Measurements from ENCODE around the gene R3HDM2. TPM values are rescaled to one million over a fixed set of nuclear protein-coding genes. Genes with fewer than 3 reads are reported as not detected.

The R3HDM2 gene
- total RNA-seq, 1 experiment from 2014 or later: 64.8 TPM

DNA sequence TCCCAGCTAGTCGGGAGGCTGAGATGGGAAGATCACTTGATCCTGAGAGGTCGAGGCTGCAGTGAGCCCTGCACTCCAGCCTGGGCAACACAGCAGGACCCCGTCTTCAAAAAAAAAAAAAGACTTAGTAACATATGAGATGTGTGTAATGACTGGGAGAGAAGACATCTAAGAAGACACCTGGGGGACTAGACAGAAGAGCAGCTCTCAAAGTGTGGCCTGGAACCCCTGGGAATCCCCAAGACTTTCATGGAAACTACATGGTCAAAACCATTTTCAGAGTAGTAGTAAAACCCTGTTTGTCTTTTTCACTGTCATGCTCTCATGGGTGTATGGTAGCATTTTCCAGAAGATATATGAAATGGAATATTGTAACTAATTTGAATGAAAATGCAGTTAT is 45.3 kb downstream of the R3HDM2 start:
- Mint-ChIP-seq H3K36me3 (ENCODE audit: insufficient read depth, unreplicated experiment) (peaks cover 13% of the 10 kb centered on the region), H3K27me3 (ENCODE audit: insufficient read depth, unreplicated experiment) (no peaks in the 10 kb centered on the region), H3K4me3 (ENCODE audit: unreplicated experiment) (no peak overlapping the region), H3K9me3 (ENCODE audit: unreplicated experiment) (no peaks in the 10 kb centered on the region), H3K4me1 (ENCODE audit: insufficient read depth, unreplicated experiment) (peaks cover 15% of the 10 kb centered on the region), H3K27ac (ENCODE audit: low read depth, unreplicated experiment) (no peak overlapping the region)
- POLR2A ChIA-PET: no interaction called here
- BruUV-seq (replicated peaks): no TSS peak
- DNase-seq (ENCODE audit: unreplicated experiment): no peak
- TF ChIP-seq, protein P1, sequence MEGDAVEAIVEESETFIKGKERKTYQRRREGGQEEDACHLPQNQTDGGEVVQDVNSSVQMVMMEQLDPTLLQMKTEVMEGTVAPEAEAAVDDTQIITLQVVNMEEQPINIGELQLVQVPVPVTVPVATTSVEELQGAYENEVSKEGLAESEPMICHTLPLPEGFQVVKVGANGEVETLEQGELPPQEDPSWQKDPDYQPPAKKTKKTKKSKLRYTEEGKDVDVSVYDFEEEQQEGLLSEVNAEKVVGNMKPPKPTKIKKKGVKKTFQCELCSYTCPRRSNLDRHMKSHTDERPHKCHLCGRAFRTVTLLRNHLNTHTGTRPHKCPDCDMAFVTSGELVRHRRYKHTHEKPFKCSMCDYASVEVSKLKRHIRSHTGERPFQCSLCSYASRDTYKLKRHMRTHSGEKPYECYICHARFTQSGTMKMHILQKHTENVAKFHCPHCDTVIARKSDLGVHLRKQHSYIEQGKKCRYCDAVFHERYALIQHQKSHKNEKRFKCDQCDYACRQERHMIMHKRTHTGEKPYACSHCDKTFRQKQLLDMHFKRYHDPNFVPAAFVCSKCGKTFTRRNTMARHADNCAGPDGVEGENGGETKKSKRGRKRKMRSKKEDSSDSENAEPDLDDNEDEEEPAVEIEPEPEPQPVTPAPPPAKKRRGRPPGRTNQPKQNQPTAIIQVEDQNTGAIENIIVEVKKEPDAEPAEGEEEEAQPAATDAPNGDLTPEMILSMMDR (IDR thresholded peaks at IDR 0.05; ENCODE audit: unreplicated experiment): no peak
- intact Hi-C loops (cut with micrococcal nuclease): no loop called here
- CTCF ChIA-PET: interaction anchor here (0.6 kb wide), 1 partner anchor 9 kb away, joined by 3 read pairs; no protein-coding TSS in a partner anchor

DNA sequence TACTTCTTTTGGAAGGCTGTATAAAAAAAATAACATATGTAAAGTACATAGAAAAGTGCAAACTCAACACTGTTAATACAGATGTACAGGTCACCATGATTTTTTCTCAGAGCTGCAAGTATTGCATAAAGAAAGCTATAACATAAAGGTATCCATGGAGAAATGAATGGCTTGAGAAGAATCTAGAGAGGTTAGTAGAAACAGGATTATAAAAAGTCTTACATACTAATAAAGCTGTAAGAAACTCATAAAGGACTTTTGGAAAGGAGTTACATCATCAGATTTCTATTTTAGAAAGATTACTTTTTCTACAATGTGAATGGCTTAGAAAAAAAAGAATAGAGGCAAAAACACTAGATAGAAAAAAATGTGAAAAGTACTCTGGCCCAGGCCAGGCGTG is 46.4 kb downstream of the R3HDM2 start:
- no TSS peak for BruUV-seq (replicated peaks)
- Mint-ChIP-seq H3K27me3 (ENCODE audit: insufficient read depth, unreplicated experiment) (no peaks in the 10 kb centered on the region), H3K9me3 (ENCODE audit: unreplicated experiment) (no peaks in the 10 kb centered on the region), H3K4me3 (ENCODE audit: unreplicated experiment) (no peak overlapping the region), H3K4me1 (ENCODE audit: insufficient read depth, unreplicated experiment) (peaks cover 7% of the 10 kb centered on the region), H3K36me3 (ENCODE audit: insufficient read depth, unreplicated experiment) (peaks cover 17% of the 10 kb centered on the region), H3K27ac (ENCODE audit: low read depth, unreplicated experiment) (no peak overlapping the region)
- POLR2A ChIA-PET: interaction anchor here (0.7 kb wide), 2 partner anchors 24 to 102 kb away, joined by 3 read pairs; no protein-coding TSS in a partner anchor
- TF ChIP-seq, protein P1 (IDR thresholded peaks at IDR 0.05; ENCODE audit: unreplicated experiment): no peak
- intact Hi-C loops (cut with micrococcal nuclease): no loop called here
- CTCF ChIA-PET: no interaction called here
- DNase-seq (ENCODE audit: unreplicated experiment): no peak

- POLR2A ChIA-PET: no interaction called here
- CTCF ChIA-PET: no interaction called here
- intact Hi-C loops (cut with micrococcal nuclease): no loop called here
These were observed 49.1 kb downstream of the R3HDM2 start for GRCh38 chr12:57381693-57382220.

DNA sequence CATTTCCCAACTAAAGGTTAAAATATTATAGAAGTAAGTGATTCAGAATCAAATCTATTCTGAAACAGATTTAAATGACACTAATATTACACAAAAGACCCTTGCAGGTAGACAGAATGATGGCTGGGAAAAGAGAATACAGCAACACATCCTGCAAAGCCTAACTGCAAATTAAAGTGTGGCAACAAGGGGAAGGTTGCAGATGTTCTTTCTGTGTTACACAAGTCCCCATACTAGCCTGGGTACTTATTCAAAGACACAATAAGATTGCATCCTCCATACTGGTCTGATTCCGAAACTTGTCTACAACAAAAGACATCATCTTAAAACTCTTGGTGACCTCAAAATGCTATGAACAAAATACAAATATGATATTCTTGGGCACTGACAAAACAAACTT is 50.5 kb downstream of the R3HDM2 start:
- no TSS peak for BruUV-seq (replicated peaks)
- ChIA-PET CTCF (interaction anchor here (2.1 kb wide), 1 partner anchor 73 kb away, joined by 8 read pairs; no protein-coding TSS in a partner anchor), POLR2A (interaction anchor here (0.6 to 1.1 kb wide), 3 partner anchors 8 to 27 kb away, joined by 3 to 4 read pairs (median 3); no protein-coding TSS in a partner anchor)
- no peak for DNase-seq (ENCODE audit: unreplicated experiment)
- no peak overlapping the region for H3K27ac Mint-ChIP-seq (ENCODE audit: low read depth, unreplicated experiment)
- H3K4me1 Mint-ChIP-seq (ENCODE audit: insufficient read depth, unreplicated experiment): no peaks in the 10 kb centered on the region
- no peaks in the 10 kb centered on the region for H3K9me3 Mint-ChIP-seq (ENCODE audit: unreplicated experiment)
- H3K4me3 Mint-ChIP-seq (ENCODE audit: unreplicated experiment): no peak overlapping the region
- H3K27me3 Mint-ChIP-seq (ENCODE audit: insufficient read depth, unreplicated experiment): no peaks in the 10 kb centered on the region
- TF ChIP-seq, protein P1 (IDR thresholded peaks at IDR 0.05; ENCODE audit: unreplicated experiment): no peak
- H3K36me3 Mint-ChIP-seq (ENCODE audit: insufficient read depth, unreplicated experiment): peaks cover 22% of the 10 kb centered on the region
- intact Hi-C loops (cut with micrococcal nuclease): no loop called here

More at GRCh38 chr12:57381693-57382220, 49.1 kb downstream of the R3HDM2 start:
- no peaks in the 10 kb centered on the region for H3K27me3 Mint-ChIP-seq (ENCODE audit: insufficient read depth, unreplicated experiment)
- H3K4me1 Mint-ChIP-seq (ENCODE audit: insufficient read depth, unreplicated experiment): no peaks in the 10 kb centered on the region
- H3K27ac Mint-ChIP-seq (ENCODE audit: low read depth, unreplicated experiment): no peak overlapping the region
- H3K4me3 Mint-ChIP-seq (ENCODE audit: unreplicated experiment): no peak overlapping the region
- peaks cover 12% of the 10 kb centered on the region for H3K36me3 Mint-ChIP-seq (ENCODE audit: insufficient read depth, unreplicated experiment)
- TF ChIP-seq, protein P1 (IDR thresholded peaks at IDR 0.05; ENCODE audit: unreplicated experiment): no peak
- no TSS peak for BruUV-seq (replicated peaks)
- H3K9me3 Mint-ChIP-seq (ENCODE audit: unreplicated experiment): no peaks in the 10 kb centered on the region
- no peak for DNase-seq (ENCODE audit: unreplicated experiment)
